GM21576 (cell line): ENCODE measurements around the gene DGCR8.
"Not testable (repeated sequence)": the region's sequence is repeated elsewhere in the genome, so short reads cannot be mapped to it uniquely, and the experiment has no call there.

Source experiments
- ATAC-seq: cut with Tn5 transposase; IDR thresholded peaks from one replicate; pipeline ENCODE4 v1.9.1; 2021; ENCODE audit warnings: mild to moderate bottlenecking, moderate library complexity; ENCODE audit not compliant: unreplicated experiment

The DGCR8 gene

DNA sequence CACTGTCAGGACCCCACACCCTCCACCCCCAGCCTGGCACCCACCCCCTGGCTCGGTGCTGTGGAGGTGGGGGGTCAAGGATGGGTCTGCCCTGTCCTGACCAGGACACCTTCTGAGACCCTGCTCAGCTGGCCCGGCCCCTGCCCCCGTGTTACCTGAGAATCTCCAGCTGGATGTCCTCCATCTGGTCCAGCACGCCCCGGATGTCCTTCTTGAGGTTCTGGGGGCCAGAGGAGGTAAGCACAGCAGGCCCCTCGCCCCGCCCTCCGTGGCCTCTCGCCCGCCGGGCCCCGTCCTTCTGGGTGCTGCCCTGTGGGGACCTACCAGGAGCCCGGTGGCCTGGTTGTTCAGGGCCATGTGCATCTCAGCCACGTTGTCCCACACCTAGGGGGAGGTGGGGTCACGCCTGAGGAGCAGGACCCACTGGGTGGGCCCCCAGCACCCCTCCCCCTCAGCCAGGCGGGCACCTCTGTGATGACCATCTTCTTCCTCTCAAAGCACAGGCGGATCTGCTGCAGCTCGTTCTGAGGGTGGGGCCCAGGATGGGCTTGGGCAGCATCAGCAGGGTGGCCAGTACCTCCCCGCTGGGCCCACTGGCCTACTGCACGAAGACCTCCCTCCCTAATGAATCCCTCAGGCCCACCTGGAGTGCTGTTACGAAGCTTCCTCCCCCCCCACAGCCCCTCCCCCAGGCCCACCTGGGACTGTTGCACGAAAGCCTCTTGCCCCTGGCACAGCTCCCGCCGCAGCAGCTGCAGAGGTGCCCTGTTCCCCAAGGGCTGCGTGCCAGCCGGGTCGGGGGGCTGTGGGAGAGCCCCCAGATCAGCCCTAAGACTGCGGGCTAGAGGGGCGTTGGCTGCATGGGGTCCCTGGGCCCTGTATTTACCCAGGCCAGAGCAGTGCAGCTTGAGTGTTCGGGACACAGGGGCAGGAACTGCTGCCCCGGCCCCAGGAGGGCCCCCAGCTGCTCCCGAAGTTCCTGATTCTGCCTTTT, 69.5 kb downstream of the DGCR8 start:
- no peak for ATAC-seq

DNA sequence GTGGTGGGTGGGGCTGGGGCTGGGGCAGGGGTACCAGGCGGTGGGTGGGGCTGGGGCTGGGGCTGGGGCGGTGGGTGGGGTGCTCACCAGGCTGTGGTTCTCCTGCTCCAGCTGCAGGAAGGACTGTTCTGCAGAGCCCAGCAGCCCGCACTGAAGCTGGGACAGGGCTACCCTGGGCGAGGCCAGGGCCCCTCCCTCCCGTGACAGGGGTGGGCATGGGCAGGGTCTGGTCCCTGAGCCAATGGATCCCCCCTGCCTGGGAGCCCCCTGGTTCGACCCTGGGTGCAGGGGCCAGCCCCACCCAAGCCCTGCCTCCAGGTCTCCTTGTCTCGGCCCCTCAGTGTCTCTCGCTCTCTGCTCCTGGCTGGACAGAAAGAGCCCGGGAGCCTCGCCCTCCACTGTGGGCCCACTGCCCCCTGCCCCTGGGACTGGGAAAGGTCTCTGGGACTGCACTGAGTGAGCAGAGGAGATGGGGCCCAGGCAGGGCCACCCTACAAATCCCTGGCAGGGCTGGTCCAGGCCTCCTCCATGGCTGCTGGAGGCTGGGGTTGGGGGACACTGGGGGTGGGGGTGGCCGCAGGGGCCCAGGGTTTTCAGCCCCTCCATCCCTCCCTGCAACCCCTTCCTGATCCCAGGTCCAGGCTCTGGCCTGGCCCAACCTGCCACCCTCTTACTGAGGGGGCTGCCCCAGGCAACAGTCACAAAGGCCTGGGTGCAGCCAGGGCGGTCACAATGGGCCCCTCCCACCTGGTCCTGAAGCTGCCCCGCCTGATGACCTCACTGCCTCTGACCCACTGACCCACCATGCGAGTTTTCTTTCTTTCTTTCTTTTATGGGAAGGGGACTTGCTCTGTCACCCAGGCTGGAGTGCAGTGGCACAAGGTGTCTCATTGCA, 70.6 kb downstream of the DGCR8 start, which contains the start of gene CCDC188:
TSS of gene CCDC188 (minus strand) at position 675 of the 895 bp plus-strand sequence. CDS start at position 606, 69 bp downstream.
- ATAC-seq = no peak

- no peak for ATAC-seq
Measured at GRCh38 chr22:20151276-20151588, 71.2 kb downstream of the DGCR8 start.

- no peak for ATAC-seq
Measured at GRCh38 chr22:20152464-20152890, 72.4 kb downstream of the DGCR8 start.

DNA sequence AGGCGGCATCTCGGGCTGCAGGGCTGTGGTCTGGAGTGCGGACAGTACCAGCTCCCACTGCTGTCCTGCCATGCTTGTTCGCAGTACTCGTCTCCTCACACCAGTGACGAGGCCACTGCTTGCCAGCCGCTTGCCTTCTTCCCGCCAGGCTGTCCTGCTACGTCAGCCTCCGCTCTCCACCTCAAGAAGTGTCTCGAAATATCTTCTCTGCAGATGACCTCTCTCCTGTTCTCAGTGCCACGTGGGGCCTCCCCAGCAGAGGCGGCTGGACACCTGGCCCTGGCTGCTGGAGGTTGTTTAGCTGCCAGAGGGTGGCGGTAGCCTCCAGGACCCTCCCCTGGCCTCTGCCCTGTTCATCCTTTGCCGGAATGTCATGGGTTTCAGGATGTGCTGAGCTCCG, 73.9 kb downstream of the DGCR8 start:
- ATAC-seq = no peak

DNA sequence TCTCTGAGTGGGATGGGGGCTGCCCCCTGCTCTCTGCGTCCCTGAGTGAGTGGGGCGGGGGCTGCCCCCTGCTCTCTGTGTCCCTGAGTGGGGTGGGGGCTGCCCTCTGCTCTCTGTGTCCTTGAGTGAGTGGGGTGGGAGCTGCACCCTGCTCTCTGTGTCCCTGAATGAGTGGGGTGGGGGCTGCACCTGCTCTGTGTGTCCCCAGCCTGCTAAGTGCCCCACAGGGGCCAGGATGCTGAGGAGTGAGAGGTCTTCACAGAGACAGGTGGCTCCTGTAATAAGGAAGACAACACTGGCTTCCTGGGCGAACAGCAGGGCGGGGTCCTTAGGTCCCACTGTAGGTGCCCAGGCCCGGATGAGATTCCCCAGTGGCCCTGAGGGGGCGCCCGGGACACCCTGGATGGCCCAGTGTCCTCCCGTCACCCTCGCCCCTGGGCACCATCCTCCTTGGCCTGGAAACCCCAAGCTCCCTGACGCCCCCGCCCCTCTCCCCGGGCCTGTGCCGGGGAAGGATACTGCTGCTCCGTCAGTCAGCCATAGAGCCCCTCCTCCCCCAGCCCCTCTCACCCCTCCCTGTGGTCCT, 74.7 kb downstream of the DGCR8 start:
- no peak for ATAC-seq

DNA sequence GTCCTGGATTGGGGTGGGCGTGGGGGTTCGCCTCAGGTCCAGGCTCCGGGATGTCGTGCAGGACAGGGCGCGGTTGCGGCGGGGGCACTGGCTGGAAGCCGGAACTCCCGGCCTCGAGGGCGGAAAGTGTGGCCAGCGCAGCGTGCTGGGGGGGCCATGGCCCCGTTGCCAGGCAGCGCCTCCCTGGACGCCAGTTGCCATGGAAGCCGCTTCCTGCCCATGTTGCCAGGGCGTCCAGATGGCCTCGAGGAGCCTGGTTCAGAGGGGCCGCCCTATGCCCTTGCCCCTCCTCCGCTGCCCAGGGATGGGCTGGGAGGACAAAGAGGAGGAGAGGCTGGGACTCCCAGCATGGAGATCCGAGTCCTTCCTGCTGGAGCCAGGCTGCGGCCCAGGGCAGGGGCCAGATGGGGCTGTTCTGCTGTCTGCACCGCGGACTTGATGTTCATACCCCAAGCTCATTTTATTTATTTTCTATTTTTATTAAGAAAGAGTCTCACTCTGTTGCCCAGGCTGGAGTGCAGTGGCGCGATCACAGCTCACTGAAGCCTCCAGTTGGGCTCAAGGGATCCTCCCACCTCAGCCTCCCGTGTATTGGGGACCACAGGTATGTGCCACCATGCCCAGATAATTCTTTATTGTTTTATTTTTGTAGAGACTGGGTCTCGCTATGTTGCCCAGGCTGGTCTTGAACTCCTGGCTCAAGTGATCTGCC, 75.4 kb downstream of the DGCR8 start:
- ATAC-seq = no peak

DNA sequence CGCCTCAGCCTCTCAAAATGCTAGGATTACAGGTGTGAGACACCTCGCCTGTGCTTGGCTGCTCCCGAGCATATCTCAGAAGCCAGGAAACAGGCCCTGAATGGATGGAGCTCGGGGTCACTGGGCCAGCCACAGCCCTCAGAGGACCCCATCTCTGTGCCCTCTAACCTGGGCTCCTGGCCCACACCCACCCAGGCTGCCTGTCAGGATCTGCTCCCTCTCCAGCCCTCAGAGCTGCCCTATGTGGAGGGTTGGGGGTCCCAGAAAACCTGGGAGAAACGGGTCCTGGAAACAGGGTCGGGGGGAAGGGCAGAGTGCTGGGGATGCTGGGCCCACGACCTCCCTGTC, 76.0 kb downstream of the DGCR8 start:
- no peak for ATAC-seq

DNA sequence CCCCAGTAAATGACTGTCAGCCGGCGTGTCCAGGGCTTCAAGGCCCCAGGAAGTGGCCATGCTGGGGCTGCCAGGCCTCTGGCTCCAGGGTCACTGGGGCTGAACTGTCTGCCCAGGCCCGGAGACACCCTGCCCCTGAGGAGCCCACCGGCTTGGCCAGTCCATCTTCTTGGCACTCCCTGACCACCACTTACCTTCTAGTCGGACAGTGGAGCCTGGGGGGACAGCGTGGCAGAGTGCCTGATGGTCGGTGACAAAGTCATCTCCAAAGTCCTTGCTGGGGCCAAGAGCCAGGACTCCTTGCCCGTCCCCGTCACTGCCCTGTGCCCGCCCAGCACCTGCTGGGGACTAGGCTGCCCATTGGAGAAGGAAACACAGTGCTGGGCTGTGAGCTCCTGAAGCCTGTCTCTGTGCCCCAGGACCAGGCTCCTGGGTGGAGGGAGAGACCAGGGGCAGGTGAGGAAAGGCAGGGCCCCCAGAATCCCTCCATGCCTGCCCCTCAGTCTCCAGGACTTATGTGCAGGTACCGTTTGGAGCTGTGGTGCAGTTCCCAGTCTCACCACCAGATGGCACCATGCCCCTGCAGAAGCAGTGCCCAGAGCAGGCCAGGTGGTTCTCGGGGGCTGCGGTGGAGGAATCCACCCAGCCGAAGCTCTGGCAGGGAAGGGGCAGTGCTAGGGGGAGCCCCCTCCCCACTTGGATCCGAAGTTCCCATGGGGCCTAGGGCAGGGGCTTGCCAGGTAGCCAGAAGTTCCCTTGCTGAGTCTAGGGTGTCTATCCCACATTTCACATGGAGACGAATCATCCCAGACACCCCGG, 76.8 kb downstream of the DGCR8 start:
- no peak for ATAC-seq

DNA sequence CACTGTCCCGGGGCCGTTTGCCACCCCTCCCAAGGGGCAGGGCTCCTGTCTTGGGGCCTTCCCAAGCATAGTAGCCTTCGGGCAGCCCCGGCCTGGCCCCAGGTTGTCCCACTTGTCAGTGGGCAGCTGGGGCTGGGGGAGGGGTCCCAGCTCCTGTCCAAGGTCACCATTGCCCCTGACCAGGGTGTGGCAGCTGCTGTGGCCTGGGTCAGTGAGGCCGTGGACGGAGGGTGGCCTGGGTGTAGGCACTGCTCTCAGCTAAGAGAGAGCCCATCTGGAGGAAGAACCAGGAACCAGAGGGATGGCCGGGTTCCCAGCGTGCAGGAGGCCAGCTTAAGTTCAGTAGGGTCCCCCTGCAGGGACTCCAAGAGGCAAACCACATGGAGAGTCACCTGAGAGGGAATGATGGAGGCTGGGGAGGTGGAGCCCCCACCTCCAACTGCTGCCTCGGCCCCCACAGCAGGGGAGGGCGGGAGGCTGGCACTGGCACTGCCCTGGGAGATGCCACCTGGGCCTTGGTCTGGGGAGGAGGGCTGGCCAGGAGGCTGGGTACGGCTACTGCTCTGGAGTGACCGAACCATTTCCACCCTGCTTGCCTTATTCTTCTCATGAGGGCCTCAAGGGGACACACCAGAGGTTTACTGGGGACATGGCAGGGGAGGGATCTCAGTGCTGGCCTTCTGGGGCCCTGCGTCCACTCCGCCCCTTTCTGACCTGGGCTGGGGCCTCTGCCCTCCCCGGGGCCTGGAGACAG, 77.6 kb downstream of the DGCR8 start:
- ATAC-seq = no peak

DNA sequence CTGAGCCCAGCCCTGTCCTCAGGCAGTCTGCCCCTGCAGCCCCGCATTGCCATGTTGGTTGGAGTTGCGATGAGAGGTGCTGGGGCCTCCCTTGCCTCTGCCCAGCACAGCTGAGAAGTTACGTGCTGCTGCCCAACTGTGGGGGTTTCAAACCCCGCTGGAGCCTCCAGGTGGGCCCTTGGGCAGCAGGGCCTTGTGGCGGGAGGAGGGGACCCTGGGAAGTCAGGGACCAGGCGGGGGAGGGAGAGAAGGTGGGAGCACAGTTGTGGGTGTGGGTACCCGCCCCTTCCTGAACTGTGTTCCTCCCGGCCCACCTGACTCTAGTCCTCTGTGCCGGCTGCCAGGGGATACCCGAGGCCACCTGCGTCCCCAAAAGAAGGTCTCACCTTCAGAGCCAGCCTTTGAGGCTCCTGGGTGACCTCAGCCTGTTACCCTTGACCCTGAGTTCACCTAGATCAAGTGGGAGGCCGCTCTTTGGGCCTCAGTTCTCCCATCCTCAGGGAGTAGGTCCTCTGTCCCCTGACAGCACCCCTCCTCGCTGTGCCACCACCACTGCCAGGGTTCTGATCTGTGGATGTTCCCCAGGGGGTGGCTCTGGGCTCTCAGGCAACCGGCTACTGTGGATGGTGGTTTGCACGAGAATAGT, 78.5 kb downstream of the DGCR8 start:
- ATAC-seq = no peak

DNA sequence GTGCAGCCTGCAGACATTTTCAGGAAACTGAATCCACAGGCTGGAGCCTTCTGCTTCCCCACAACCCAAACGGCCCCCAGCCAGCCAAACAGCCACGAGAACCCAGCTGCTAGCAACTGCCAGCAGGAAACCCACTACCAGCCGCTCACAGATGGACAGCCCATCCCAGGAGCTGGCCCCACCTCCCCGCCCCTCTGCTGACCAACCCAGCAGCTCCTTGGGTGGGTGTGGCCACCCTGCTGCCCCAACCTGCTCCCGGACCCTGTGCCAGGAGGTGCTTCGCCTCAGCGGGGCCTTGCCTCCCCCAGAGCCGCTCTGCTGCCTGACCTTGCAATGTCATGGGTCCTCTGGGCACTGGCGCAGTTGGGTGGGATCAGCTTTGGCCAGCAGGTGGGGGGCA, 79.0 kb downstream of the DGCR8 start:
- ATAC-seq = no peak

DNA sequence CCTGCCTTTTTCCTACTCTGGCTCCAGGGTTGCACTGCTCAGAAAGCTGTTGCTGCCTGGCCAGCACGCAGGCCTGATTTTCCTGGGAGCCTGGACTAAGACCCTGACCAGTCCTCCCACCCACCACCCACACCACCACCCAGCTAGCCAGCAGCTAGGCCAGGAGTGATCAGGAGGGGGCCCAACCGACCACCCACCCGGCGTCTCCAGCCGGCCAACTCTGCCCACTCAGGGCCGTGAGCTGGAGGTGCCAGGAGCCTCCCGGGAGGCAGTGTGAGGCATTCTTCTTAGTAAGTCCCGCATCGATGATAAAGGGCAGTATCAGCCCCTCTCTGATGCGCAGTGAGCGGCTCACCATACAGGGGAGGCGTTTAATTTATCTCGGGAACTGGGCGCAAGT, 79.5 kb downstream of the DGCR8 start:
- ATAC-seq = not testable (repeated sequence)

DNA sequence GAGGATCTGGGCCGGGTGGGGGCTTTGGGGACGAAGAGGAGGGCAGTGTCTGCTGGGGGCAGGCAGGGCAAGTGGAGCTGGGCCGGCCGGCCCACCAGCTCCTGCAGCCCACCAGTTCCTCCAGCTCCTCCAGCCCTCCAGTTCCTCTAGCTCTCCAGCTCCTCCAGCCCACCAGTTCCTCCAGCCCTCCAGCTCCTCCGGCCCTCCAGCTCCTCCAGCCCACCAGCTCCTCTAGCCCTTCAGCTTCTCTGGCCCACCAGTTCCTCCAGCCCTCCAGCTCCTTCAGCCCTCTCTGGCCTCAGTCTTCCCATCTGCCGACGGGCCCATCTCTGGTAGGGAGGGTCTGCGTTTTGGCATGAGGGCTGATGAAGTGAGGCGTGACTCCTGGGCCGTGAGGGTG, 80.0 kb downstream of the DGCR8 start:
- no peak for ATAC-seq
